ENCODE results near the gene NR3C1.

DNA sequence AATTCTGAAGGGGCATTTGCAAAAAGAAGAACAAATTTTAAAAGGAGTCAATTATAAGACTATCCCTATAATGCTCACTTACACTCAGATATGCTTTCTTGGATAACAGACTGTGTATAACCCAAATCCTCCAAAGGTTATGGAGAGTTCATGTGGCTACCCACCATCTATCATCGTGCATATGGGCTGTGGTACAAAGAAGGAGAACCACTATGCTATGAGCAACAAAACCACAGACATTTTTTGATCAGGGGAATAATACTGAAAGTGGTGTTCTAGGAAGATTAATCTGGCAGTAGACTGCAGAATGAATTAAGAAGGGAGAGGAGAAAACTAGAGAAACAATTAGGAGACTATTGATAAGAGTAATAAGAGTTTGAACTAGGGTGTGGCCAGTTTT lies 16.8 kb downstream of the NR3C1 start:
- no peak for TF ChIP-seq EP300 (IDR thresholded peaks at IDR 0.05)
- no peak for TF ChIP-seq POLR2AphosphoS5 (IDR thresholded peaks at IDR 0.05)
- TF ChIP-seq, protein P1, sequence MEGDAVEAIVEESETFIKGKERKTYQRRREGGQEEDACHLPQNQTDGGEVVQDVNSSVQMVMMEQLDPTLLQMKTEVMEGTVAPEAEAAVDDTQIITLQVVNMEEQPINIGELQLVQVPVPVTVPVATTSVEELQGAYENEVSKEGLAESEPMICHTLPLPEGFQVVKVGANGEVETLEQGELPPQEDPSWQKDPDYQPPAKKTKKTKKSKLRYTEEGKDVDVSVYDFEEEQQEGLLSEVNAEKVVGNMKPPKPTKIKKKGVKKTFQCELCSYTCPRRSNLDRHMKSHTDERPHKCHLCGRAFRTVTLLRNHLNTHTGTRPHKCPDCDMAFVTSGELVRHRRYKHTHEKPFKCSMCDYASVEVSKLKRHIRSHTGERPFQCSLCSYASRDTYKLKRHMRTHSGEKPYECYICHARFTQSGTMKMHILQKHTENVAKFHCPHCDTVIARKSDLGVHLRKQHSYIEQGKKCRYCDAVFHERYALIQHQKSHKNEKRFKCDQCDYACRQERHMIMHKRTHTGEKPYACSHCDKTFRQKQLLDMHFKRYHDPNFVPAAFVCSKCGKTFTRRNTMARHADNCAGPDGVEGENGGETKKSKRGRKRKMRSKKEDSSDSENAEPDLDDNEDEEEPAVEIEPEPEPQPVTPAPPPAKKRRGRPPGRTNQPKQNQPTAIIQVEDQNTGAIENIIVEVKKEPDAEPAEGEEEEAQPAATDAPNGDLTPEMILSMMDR (IDR thresholded peaks at IDR 0.05), result no peak
- no peak for TF ChIP-seq POLR2A (IDR thresholded peaks at IDR 0.05; ENCODE audit: low read depth)
